Measurements from ENCODE around the gene LSS. TPM values are rescaled to one million over a fixed set of nuclear protein-coding genes. Genes with fewer than 3 reads are reported as not detected.

LSS gene
- total and polyA plus RNA-seq, 2 of the 8 experiments (the other 6 are each of a cell fraction or from before 2014, with no cell fraction given): 96.1 to 123 TPM

DNA sequence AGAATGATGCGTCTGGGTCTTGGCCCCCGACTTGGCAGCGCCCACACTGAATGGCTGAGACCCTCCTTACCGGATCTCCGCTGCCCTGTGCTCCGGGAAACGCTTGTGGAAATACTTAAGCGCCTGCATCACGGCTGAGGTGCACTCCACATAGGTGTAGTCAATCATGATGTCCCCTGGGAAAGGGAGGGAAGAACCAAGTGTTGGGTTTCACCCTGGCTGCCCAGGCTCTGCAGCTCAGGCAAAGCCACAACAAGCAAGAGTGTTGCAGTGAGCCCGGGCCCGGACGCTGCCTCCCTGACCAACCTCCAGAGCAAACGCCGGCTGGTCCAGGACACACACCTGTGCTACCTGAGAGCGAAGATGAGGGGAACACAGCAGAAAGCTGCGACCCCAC is 22.8 kb downstream of the LSS start:
- Histone ChIP-seq H3K36me3 (ENCODE audit: control insufficient read depth in 2 of 4, insufficient read depth in 4 of 4, low read length in 3 of 4) (peaks cover 10 to 39% (median 26%) of the 10 kb centered on the region in 4 experiments; a peak in 7 of 8 replicates), H3K27me3 (replicated peaks in 1 of 4; ENCODE audit: control insufficient read depth in 3 of 4, extremely low read depth in 1 of 4, insufficient read depth in 3 of 4, low read length in 3 of 4) (no peaks in the 10 kb centered on the region), H3K18ac (ENCODE audit: extremely low read depth, low read length) (no peak overlapping the region), H2BK5ac (ENCODE audit: low read depth, low read length) (no peak overlapping the region), H2BK20ac (ENCODE audit: low read length) (no peak overlapping the region), H2BK15ac (ENCODE audit: low read length) (no peak overlapping the region), H2AK5ac (ENCODE audit: low read depth, low read length) (no peak overlapping the region), H2BK120ac (replicated peaks; ENCODE audit: low read depth, low read length) (no peak overlapping the region), H3K14ac (ENCODE audit: insufficient read length) (no peak overlapping the region), H2BK12ac (ENCODE audit: low read depth, low read length) (no peak overlapping the region), H3K79me2 (ENCODE audit: control insufficient read depth in 1 of 2, insufficient read depth in 2 of 2, low read length in 2 of 2) (no peaks in the 10 kb centered on the region), H3K56ac (replicated peaks; ENCODE audit: insufficient read length, low read depth, low read length) (no peak overlapping the region), H3K4me2 (ENCODE audit: insufficient read depth in 1 of 2, low read depth in 2 of 2, low read length in 2 of 2) (no peak overlapping the region), H4K91ac (replicated peaks; ENCODE audit: insufficient read length, low read length) (no peak overlapping the region), H3K27ac (ENCODE audit: low read depth, low read length) (no peak overlapping the region), H3K9ac (replicated peaks in 1 of 4; ENCODE audit: extremely low read depth in 1 of 4, low read depth in 3 of 4, low read length in 3 of 4) (no peak overlapping the region), H3K4ac (replicated peaks; ENCODE audit: insufficient read length, low read depth, low read length) (no peak overlapping the region), H3K9me3 (ENCODE audit: insufficient read depth in 2 of 2, low read depth in 1 of 2, low read length in 1 of 2) (no peaks in the 10 kb centered on the region), H2AFZ (ENCODE audit: low read length) (no peak overlapping the region), H3K23me2 (ENCODE audit: low read depth, low read length) (no peaks in the 10 kb centered on the region), H3K4me3 (ENCODE audit: extremely low read depth in 1 of 4, insufficient read depth in 2 of 4, low read depth in 3 of 4, low read length in 4 of 4) (no peak overlapping the region), H3K23ac (ENCODE audit: insufficient read length) (no peak overlapping the region), H3K79me1 (ENCODE audit: low read depth, low read length) (no peaks in the 10 kb centered on the region), H4K5ac (ENCODE audit: insufficient read length, low read depth, low read length) (no peak overlapping the region), H3K4me1 (replicated peaks in 1 of 4; ENCODE audit: control insufficient read depth in 3 of 4, insufficient read depth in 4 of 4, low read length in 3 of 4) (no peaks in the 10 kb centered on the region), H4K20me1 (replicated peaks in 1 of 2; ENCODE audit: control insufficient read depth in 1 of 2, insufficient read depth in 2 of 2, low read length in 2 of 2) (peaks cover 5 to 16% of the 10 kb centered on the region in 2 experiments), H4K8ac (ENCODE audit: extremely low read depth, insufficient read depth, low read length) (no peak overlapping the region)
- FAIRE-seq (no peak), DNase-seq (ENCODE audit: low read depth in 1 of 2, low spot score in 2 of 2) (no peak)
- no peak for TF ChIP-seq KDM5A (IDR thresholded peaks at IDR 0.05; ENCODE audit: low read length)
- no peak for TF ChIP-seq SIRT6 (IDR thresholded peaks at IDR 0.05; ENCODE audit: low read length)
- TF ChIP-seq BCL11A (IDR thresholded peaks at IDR 0.05; ENCODE audit: low read depth in 2 of 2, low read length in 2 of 2): no peak
- no peak for TF ChIP-seq POLR2A (IDR thresholded peaks at IDR 0.05; ENCODE audit: control extremely low read depth in 1 of 2, low read depth in 2 of 2, low read length in 2 of 2)
- no peak for TF ChIP-seq SRF (IDR thresholded peaks at IDR 0.05; ENCODE audit: low read depth, low read length)
- no peak for TF ChIP-seq POU5F1 (IDR thresholded peaks at IDR 0.05; ENCODE audit: low read depth, low read length)
- TF ChIP-seq, protein P1, sequence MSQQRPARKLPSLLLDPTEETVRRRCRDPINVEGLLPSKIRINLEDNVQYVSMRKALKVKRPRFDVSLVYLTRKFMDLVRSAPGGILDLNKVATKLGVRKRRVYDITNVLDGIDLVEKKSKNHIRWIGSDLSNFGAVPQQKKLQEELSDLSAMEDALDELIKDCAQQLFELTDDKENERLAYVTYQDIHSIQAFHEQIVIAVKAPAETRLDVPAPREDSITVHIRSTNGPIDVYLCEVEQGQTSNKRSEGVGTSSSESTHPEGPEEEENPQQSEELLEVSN (IDR thresholded peaks at IDR 0.05): no peak
- CTCF ChIA-PET (ENCODE audit: partially characterized antibody): no interaction called here
- POLR2A ChIA-PET (ENCODE audit: partially characterized antibody): no interaction called here
- WGBS, 2 experiments (ENCODE audit: extremely low coverage in 1 of 2, insufficient coverage in 1 of 2, insufficient read length in 1 of 2, insufficient replicate concordance in 2 of 2, low coverage in 1 of 2, low lambda C conversion rate in 2 of 2, missing lambda C conversion rate in 1 of 2): 95% methylated on average over 16 of the region's 16 CpGs; no CpG with 5 or more reads in 1 of the 2 experiments

Data from H1 (cell line).